Measurements from ENCODE around the gene NXF1. TPM values are rescaled to one million over a fixed set of nuclear protein-coding genes. Genes with fewer than 3 reads are reported as not detected.
"Not testable (repeated sequence)": the region's sequence is repeated elsewhere in the genome, so short reads cannot be mapped to it uniquely, and the experiment has no call there.

NXF1 gene
- total RNA-seq, 2 donors from 2014 or later = 33.9 to 35.9 TPM

DNA sequence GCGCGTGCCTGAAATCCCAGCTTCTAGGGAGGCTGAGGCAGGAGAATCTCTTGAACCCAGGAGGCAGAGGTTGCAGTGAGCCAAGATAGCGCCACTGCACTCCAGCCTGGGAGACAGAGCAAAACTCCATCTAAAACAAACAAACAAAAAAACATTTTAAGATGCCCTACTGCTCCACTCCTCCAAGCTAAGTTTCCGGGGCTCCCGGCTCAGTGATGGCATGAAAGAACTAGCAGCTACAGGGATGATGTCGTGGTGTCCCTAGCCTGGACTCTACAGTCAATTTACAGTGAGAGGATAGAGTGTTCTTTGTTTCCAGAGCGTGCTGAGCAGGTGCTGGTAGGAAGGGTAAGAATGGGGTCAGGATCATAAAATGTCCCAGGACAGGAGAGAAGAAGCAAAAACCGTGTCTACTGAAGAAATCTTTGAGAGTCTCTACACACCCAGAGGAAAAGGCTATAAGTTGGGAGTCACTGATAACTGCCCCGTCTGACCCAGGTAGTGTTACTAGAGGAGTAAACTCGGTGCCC, 50.1 kb downstream of the NXF1 start:
- Histone ChIP-seq H3K27ac (no peak overlapping the region), H3K36me3 (peaks cover 5% of the 10 kb centered on the region), H3K4me1 (peaks cover 0 to 27% of the 10 kb centered on the region in 2 donors), H3K27me3 (no peaks in the 10 kb centered on the region), H3K9me3 (no peaks in the 10 kb centered on the region), H3K4me3 (no peak overlapping the region)
- no peak for DNase-seq (ENCODE audit: low spot score)
- TF ChIP-seq, protein P1, sequence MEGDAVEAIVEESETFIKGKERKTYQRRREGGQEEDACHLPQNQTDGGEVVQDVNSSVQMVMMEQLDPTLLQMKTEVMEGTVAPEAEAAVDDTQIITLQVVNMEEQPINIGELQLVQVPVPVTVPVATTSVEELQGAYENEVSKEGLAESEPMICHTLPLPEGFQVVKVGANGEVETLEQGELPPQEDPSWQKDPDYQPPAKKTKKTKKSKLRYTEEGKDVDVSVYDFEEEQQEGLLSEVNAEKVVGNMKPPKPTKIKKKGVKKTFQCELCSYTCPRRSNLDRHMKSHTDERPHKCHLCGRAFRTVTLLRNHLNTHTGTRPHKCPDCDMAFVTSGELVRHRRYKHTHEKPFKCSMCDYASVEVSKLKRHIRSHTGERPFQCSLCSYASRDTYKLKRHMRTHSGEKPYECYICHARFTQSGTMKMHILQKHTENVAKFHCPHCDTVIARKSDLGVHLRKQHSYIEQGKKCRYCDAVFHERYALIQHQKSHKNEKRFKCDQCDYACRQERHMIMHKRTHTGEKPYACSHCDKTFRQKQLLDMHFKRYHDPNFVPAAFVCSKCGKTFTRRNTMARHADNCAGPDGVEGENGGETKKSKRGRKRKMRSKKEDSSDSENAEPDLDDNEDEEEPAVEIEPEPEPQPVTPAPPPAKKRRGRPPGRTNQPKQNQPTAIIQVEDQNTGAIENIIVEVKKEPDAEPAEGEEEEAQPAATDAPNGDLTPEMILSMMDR (IDR thresholded peaks at IDR 0.05) = no peak

- Histone ChIP-seq H3K9me3 (no peaks in the 10 kb centered on the region), H3K27ac (peak within 1 kb of the TSS; percentile 89 to 94), H3K27me3 (no peaks in the 10 kb centered on the region), H3K4me1 (peaks cover 0 to 27% of the 10 kb centered on the region in 2 donors), H3K36me3 (peaks cover 5% of the 10 kb centered on the region), H3K4me3 (peak within 1 kb of the TSS; percentile 64 to 68)
- TF ChIP-seq, protein P1 (IDR thresholded peaks at IDR 0.05) = no peak
- DNase-seq (ENCODE audit: low spot score) = peak; percentile 99
Observed at GRCh38 chr11:62753736-62754603, 51.3 kb downstream of the NXF1 start, which contains the start of gene ZBTB3. Gene ZBTB3 (minus strand): TSS chr11:62754160. CDS start chr11:62753664, 496 bp downstream.

GRCh38 chr11:62752994-62753735, 52.1 kb downstream of the NXF1 start:
- Histone ChIP-seq H3K27ac (peak overlapping the region; percentile 89 to 94), H3K4me1 (peaks cover 0 to 27% of the 10 kb centered on the region in 2 donors), H3K4me3 (peak overlapping the region; percentile 64 to 68), H3K27me3 (no peaks in the 10 kb centered on the region), H3K9me3 (no peaks in the 10 kb centered on the region), H3K36me3 (peaks cover 5% of the 10 kb centered on the region)
- TF ChIP-seq, protein P1 (IDR thresholded peaks at IDR 0.05) = no peak
- no peak for DNase-seq (ENCODE audit: low spot score)

DNA sequence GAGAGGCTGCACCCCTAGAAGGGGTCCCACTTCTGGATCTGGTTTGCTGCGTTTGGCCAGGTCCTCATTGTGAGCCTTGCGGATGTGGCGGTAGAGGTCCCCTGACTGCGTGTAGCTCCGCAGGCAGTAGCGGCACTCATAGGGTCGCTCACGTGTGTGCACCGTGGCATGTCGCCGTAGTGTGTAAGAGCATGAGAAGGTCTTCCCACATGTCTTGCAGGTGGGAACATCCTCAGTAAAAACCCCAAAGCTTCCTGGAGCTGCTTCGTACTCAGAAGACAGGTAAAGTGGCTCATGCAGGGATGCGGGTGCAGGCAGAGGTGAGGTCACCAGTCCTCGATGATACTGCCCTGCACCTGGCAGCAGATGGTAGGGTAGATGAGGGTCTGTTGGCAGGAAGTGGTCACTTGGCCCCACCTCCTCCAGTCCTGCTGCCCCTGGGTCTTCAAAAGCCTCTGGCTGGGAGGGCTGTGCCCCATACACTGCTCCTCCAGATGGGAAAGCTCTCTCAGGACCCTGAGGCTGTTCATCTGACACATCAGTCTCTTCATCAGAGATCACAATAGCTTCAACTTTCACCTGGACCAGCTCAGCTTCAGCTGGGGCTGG, 53.0 kb downstream of the NXF1 start:
- DNase-seq (ENCODE audit: low spot score) = no peak
- H3K27ac ChIP-seq = no peak overlapping the region
- H3K4me1 ChIP-seq = peaks cover 0 to 27% of the 10 kb centered on the region in 2 donors
- H3K27me3 ChIP-seq = no peaks in the 10 kb centered on the region
- H3K4me3 ChIP-seq = no peak overlapping the region
- H3K36me3 ChIP-seq = peaks cover 5% of the 10 kb centered on the region
- TF ChIP-seq, protein P1 (IDR thresholded peaks at IDR 0.05) = no peak
- H3K9me3 ChIP-seq = no peaks in the 10 kb centered on the region

GRCh38 chr11:62749931-62750330, 55.3 kb downstream of the NXF1 start:
- H3K9me3 ChIP-seq; H3K36me3 ChIP-seq; H3K27me3 ChIP-seq; H3K4me3 ChIP-seq; H3K27ac ChIP-seq; DNase-seq (ENCODE audit: low spot score): not testable (repeated sequence)
- peaks cover 0 to 27% of the 10 kb centered on the region in 2 donors for H3K4me1 ChIP-seq
